HG02840 (cell line): ENCODE results near the gene DSG2.
A peak's percentile ranks its signal among the peaks of the same experiment; 100 is the strongest.
"Not testable (repeated sequence)": the region's sequence is repeated elsewhere in the genome, so short reads cannot be mapped to it uniquely, and the experiment has no call there.

Experiments used
- ATAC-seq: cut with Tn5 transposase; IDR thresholded peaks from one replicate; pipeline ENCODE4 v1.9.1; 2021; ENCODE audit warnings: mild to moderate bottlenecking, moderate library complexity, moderate number of reproducible peaks; ENCODE audit not compliant: unreplicated experiment, low FRiP score

The DSG2 gene

GRCh38 chr18:31498574-31499524 lies 872 bp downstream of the DSG2 start:
- no peak for ATAC-seq

- peak; percentile 87 for ATAC-seq
These were observed 2.2 kb downstream of the DSG2 start for GRCh38 chr18:31500051-31500688.

- no peak for ATAC-seq
These were observed 5.0 kb downstream of the DSG2 start for GRCh38 chr18:31503011-31503410.

DNA sequence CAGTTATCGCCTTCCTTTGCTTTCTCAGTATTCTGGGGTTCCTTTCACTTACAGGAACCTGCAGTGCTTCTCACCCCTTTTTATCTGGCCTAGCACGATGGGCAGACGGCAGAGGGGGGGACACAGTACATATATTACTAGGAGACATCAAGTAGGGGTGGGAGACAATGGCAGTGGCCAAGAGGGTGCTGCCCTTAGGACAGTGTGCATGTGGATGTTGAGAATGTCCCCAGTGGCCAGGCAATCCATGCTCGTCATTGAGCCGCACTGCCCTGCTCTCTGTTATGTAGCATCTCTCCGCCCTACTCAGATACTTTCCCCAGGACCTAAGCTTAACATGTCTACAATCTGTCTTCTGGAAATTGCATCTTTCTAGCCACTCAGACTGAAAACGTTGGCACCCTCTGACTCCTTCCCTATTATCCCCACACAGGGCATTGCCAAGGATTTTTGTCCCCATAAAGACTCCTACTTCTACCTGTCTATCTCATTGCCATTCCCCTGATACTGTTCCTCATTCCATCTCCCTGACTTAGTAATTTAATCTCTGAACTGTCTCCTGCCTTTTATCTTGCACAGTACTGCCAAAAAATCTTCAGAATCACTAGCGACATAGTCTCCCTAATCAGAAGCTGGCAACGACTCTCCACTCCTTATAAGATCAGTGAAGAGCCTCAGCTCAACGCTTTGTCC lies 6.6 kb downstream of the DSG2 start:
- no peak for ATAC-seq

DNA sequence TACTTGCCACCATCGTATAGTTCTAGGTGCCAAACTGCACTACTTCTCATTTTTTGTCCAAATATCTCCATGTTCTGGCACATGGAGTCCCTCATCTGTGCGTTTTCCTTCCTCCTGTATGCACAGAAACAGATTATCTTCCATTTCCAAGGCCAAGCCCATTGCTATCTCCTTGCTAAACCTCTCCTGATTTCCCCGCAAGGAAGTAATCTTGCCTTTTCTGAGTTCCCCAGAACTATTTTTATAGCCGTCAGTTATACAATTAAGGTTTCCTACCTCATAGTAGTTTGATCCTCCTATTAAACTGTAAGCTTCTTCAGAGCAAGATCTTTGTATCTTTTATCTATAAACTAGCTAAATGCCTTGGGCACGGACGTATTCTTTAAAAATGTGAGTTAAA lies 7.2 kb downstream of the DSG2 start:
- no peak for ATAC-seq

DNA sequence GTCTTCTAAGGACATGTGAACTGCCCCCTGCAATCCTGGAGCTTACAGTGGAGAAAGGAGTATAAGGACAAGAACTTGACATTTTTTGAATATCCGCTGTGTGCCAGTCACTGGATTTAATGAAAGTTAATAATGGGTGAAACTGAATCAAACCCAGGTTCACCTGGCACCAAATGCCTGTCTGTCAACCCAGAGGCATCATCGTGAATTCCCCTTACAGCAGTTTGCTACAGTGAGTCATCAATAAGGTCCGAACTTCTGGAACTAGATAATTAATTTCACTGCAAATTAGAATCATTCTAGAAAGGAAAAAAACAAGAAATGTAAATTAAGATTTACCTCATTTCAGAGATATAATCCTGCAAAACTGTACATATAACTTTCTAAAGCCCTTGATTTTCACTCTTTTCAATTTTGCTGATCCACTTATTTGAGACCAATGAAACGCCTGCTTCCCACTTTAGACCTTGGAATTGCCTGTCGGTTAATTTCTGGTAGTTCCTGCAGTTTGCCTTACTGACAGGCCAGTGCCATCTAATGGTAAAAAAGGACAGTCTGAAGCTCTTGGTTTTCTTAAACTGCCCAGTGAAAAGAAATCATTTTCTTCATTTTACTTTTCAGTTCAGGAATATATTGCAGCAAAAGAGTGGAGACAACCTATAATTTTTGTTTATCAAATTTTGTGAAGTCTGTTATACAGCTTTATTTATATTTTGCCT lies 8.2 kb downstream of the DSG2 start:
- no peak for ATAC-seq

- ATAC-seq = not testable (repeated sequence)
These were observed 9.1 kb downstream of the DSG2 start for GRCh38 chr18:31507124-31507523.

DNA sequence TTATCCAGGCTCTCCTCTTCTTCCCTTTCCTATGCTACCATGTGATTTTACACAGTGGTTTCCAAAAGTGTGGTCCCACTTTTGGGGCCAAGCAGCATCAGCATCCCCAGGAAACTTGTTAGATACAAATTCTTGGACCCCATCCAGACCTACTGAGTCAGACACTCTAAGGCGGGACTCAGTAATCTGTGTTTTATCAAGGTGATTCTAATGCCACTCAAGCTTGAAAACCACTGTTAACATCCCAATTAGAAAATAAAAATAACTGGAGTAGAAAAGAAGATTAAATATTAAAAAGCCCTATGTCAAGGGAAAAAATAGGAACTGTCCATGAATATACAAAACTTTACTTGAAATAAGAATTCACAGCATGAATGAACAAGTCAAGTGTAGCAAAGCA lies 10.8 kb downstream of the DSG2 start:
- ATAC-seq = no peak

- ATAC-seq = no peak
These were observed 11.6 kb downstream of the DSG2 start for GRCh38 chr18:31509571-31509970.

GRCh38 chr18:31510319-31510718 lies 12.3 kb downstream of the DSG2 start:
- no peak for ATAC-seq

DNA sequence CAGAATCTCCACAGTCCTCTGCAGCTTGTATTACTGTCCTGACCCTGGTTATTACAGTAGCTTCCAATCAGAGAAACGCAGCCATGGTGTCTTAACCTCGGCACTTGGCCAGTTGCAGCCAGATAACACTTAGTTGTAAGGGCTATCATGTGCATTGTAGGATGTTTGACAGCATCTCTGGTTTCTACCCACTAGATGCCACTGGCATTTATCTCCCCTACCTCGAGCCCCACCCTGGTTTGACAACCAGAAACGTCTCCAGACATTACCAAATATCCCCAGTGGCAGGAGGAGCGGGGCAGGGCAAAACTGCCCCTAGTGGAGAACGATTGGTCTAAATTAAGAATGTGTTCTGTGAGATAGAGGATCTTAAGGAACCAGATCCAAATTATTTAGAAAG lies 13.1 kb downstream of the DSG2 start:
- no peak for ATAC-seq

- no peak for ATAC-seq
These were observed 14.3 kb downstream of the DSG2 start for GRCh38 chr18:31512203-31512764.

- no peak for ATAC-seq
These were observed 15.4 kb downstream of the DSG2 start for GRCh38 chr18:31513189-31513935.

- no peak for ATAC-seq
These were observed 18.5 kb downstream of the DSG2 start for GRCh38 chr18:31516437-31516836.

GRCh38 chr18:31526374-31526773 lies 28.4 kb downstream of the DSG2 start:
- ATAC-seq = no peak

GRCh38 chr18:31533236-31533635 lies 35.3 kb downstream of the DSG2 start:
- no peak for ATAC-seq

DNA sequence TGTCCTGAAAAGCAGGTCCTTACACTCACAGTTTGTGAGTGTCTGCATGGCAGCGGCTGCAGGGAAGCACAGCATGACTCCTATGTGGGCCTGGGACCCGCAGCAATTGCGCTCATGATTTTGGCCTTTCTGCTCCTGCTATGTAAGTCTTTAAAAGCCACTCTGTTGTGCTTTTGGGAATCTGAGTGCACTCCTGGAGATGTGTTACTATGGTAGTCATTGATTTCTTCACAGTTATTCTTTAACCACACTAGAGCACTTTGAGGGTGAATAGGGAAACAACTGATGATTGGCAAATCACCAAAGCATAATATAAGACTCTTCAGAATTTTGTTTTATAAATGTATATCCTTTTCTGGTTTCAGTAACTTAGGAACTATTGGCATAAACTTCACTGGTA lies 40.9 kb downstream of the DSG2 start:
- ATAC-seq = no peak

DNA sequence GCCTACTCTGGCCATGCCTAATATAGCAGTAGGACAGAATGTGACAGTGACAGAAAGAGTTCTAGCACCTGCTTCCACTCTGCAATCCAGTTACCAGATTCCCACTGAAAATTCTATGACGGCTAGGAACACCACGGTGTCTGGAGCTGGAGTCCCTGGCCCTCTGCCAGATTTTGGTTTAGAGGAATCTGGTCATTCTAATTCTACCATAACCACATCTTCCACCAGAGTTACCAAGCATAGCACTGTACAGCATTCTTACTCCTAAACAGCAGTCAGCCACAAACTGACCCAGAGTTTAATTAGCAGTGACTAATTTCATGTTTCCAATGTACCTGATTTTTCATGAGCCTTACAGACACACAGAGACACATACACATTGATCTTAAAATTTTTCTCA lies 48.5 kb downstream of the DSG2 start:
- ATAC-seq = no peak

DNA sequence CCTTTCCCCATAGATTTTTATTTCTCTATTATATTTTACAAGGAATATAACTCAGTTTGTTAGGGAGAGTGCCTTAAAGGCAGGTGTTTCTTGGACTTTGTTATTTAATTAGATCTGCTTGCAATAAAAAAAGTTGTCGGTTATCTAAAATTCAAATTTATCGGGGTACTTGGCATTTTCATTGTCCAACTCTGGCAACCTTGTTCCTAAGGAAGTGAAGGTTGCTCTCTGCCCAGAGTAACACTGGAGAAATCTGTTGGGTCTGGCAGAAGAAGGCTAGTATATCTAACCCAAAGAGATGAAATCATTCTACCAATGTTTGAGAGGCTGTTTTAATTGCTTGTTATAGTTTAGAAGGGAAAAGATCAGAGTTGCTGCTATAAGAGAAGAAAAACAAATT lies 50.9 kb downstream of the DSG2 start:
- no peak for ATAC-seq

GRCh38 chr18:31549416-31549815 lies 51.4 kb downstream of the DSG2 start:
- no peak for ATAC-seq
